ENCODE data around the gene B4GALT5.

B4GALT5 gene

DNA sequence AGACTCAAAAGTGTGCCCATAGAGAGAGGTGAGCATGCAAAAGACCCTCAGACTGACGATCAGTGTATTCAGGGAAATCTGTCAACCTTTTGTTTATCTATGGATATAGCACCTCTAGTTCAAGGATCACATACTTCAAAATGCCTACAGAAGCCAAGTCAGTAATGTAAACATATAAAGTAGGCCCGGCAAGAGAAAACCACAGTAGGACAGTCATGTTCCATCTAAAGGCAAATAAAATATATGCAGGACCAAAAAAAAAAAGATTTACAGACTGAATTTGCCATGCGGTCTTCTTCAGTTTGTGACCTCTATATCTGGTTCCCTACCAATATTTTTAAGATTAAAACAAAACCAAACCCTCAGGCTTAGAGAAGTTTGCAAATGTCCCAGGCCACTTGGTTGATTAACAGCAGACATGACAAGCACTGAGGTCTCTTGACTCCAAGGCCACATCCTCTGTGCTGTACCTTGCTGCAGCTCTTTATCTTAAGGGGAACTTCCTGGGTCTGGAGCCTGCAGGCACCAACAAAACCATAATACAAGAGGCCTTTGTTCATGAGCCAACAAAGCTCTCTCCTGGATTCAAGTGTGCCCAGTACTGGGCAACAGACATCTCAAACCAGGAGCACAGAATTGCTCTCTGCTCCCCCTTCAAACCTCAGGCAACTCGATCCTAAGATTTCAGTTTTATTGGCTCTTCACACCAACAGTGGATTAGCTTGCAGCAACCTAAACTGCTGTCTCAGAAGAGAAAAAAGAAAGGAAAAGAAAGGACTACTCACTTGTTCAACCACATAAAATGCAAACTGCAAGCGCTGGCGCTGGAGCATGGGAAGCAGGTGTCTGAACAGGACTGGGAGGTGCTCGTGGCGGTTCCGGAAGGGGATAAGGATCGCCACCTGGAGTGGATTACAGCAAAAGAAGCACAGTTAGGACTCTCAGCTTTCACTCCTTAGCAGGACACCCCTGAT, 71.7 kb downstream of the B4GALT5 start:
- no peak overlapping the region for H3K27ac ChIP-seq
- no peaks in the 10 kb centered on the region for H4K20me1 ChIP-seq (ENCODE audit: insufficient read depth)
- H3K4me2 ChIP-seq: no peak overlapping the region
- H3K27me3 ChIP-seq (ENCODE audit: insufficient read depth, low read depth): no peaks in the 10 kb centered on the region
- H3K4me3 ChIP-seq (IDR thresholded peaks at IDR 0.05; ENCODE audit: insufficient read depth, low read depth, low read length): no peak overlapping the region
- H3K79me2 ChIP-seq (ENCODE audit: insufficient read depth, low read depth): no peaks in the 10 kb centered on the region
- no peak overlapping the region for H3K9ac ChIP-seq
- peaks cover 3% of the 10 kb centered on the region; the same call in 1 of the 2 replicates for H3K36me3 ChIP-seq (ENCODE audit: insufficient read depth)
- peaks cover 13% of the 10 kb centered on the region for H3K4me1 ChIP-seq (ENCODE audit: low read depth, poor library complexity, severe bottlenecking)
- H2AFZ ChIP-seq (ENCODE audit: low read depth): no peak overlapping the region
- TF ChIP-seq, protein P1, sequence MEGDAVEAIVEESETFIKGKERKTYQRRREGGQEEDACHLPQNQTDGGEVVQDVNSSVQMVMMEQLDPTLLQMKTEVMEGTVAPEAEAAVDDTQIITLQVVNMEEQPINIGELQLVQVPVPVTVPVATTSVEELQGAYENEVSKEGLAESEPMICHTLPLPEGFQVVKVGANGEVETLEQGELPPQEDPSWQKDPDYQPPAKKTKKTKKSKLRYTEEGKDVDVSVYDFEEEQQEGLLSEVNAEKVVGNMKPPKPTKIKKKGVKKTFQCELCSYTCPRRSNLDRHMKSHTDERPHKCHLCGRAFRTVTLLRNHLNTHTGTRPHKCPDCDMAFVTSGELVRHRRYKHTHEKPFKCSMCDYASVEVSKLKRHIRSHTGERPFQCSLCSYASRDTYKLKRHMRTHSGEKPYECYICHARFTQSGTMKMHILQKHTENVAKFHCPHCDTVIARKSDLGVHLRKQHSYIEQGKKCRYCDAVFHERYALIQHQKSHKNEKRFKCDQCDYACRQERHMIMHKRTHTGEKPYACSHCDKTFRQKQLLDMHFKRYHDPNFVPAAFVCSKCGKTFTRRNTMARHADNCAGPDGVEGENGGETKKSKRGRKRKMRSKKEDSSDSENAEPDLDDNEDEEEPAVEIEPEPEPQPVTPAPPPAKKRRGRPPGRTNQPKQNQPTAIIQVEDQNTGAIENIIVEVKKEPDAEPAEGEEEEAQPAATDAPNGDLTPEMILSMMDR (conservative IDR thresholded peaks at IDR 0.05; ENCODE audit: low read depth, low read length): no peak

DNA sequence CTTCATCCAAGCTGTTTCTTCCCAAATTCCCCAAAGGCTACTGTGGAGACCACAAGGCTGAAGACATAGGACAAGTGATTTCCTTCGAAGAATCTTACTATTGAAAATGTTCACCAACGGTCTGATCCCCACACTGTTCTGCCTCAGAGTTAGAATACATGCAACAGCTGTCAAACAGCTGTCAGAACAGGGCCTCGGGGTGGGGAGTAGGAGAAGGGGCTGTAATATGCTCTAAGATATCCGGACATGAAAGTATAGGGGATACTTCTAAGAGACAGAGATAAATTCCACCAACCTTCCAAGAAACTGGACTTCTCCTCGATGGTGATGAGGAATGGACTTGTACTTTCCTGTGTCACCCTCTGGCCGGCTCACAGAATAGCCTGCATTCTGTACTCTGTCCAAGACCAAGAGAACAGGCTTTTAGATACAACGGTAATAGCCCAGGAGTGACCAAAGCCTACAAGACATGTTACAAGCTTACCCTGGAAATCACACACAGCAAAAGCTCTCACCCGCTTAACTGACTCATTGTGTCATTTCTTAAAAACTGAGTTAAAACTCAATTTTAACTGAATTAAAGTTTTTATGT, 76.5 kb downstream of the B4GALT5 start:
- H4K20me1 ChIP-seq (ENCODE audit: insufficient read depth): no peaks in the 10 kb centered on the region
- H3K4me2 ChIP-seq: peak overlapping the region; percentile 44; the same call in 1 of the 2 replicates
- TF ChIP-seq, protein P1 (conservative IDR thresholded peaks at IDR 0.05; ENCODE audit: low read depth, low read length): no peak
- no peak overlapping the region; the same call in 1 of the 2 replicates for H3K27ac ChIP-seq
- peaks cover 24% of the 10 kb centered on the region for H3K4me1 ChIP-seq (ENCODE audit: low read depth, poor library complexity, severe bottlenecking)
- H2AFZ ChIP-seq (ENCODE audit: low read depth): no peak overlapping the region
- no peak overlapping the region for H3K4me3 ChIP-seq (IDR thresholded peaks at IDR 0.05; ENCODE audit: insufficient read depth, low read depth, low read length)
- no peaks in the 10 kb centered on the region for H3K27me3 ChIP-seq (ENCODE audit: insufficient read depth, low read depth)
- H3K79me2 ChIP-seq (ENCODE audit: insufficient read depth, low read depth): no peaks in the 10 kb centered on the region
- H3K9ac ChIP-seq: no peak overlapping the region
- no peaks in the 10 kb centered on the region; the same call in 1 of the 2 replicates for H3K36me3 ChIP-seq (ENCODE audit: insufficient read depth)

DNA sequence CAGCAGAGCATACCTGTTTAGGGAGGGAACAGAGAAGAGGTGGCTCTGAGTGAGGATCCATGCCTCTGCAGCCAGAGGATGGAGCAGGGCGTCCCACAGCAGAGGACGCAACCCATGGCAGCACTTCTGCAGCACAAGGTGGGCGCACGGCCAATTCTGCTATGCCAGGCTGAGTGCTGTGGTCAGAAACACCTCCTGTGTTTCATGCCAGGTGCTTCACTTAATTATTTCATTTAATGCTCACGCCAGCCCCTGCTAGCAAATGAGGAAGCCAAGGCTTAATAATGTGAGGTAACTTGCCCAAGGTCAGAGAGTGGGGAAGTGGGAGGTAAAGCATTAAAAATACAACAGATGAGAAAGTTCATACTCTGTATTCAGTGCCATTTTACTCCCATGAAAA, 77.2 kb downstream of the B4GALT5 start:
- peak overlapping the region; percentile 24; the same call in 1 of the 2 replicates for H3K27ac ChIP-seq
- no peaks in the 10 kb centered on the region for H4K20me1 ChIP-seq (ENCODE audit: insufficient read depth)
- TF ChIP-seq, protein P1 (conservative IDR thresholded peaks at IDR 0.05; ENCODE audit: low read depth, low read length): no peak
- H3K4me1 ChIP-seq (ENCODE audit: low read depth, poor library complexity, severe bottlenecking): peaks cover 26% of the 10 kb centered on the region
- H3K4me3 ChIP-seq (IDR thresholded peaks at IDR 0.05; ENCODE audit: insufficient read depth, low read depth, low read length): no peak overlapping the region
- no peaks in the 10 kb centered on the region; the same call in 1 of the 2 replicates for H3K36me3 ChIP-seq (ENCODE audit: insufficient read depth)
- no peaks in the 10 kb centered on the region for H3K27me3 ChIP-seq (ENCODE audit: insufficient read depth, low read depth)
- no peaks in the 10 kb centered on the region for H3K79me2 ChIP-seq (ENCODE audit: insufficient read depth, low read depth)
- no peak overlapping the region; the same call in 1 of the 2 replicates for H2AFZ ChIP-seq (ENCODE audit: low read depth)
- peak overlapping the region; percentile 44 for H3K4me2 ChIP-seq
- H3K9ac ChIP-seq: no peak overlapping the region

DNA sequence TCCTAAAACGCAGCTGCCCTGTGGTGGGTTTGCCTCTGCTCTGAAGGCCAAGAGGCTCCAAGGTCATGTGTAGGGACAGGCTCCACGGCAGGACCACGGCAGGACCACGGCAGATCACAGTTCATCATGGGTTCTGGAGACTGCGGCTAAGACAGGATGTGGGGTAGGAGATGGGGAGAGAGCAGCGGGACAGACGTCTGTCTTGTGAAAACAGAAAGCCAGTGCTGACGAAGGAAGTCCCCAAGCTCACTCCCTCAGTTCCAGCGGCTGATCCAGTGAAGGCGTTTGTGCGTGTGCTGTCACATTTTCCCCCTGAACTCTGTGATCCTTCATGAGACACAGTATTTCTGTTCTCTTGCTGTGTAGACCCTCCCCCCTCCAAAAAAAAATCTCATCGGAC, 77.8 kb downstream of the B4GALT5 start:
- H4K20me1 ChIP-seq (ENCODE audit: insufficient read depth): no peaks in the 10 kb centered on the region
- no peaks in the 10 kb centered on the region for H3K27me3 ChIP-seq (ENCODE audit: insufficient read depth, low read depth)
- H3K4me2 ChIP-seq: peak overlapping the region; percentile 44
- TF ChIP-seq, protein P1 (conservative IDR thresholded peaks at IDR 0.05; ENCODE audit: low read depth, low read length): no peak
- H2AFZ ChIP-seq (ENCODE audit: low read depth): no peak overlapping the region; the same call in 1 of the 2 replicates
- H3K9ac ChIP-seq: no peak overlapping the region
- H3K36me3 ChIP-seq (ENCODE audit: insufficient read depth): no peaks in the 10 kb centered on the region; the same call in 1 of the 2 replicates
- H3K4me1 ChIP-seq (ENCODE audit: low read depth, poor library complexity, severe bottlenecking): peaks cover 32% of the 10 kb centered on the region
- H3K79me2 ChIP-seq (ENCODE audit: insufficient read depth, low read depth): no peaks in the 10 kb centered on the region
- peak overlapping the region; percentile 24; the same call in 1 of the 2 replicates for H3K27ac ChIP-seq
- no peak overlapping the region for H3K4me3 ChIP-seq (IDR thresholded peaks at IDR 0.05; ENCODE audit: insufficient read depth, low read depth, low read length)

Measured in KMS-11 (cell line).